HEK293 (cell line): ENCODE data around the gene GMEB2.

Source experiments
- CTCF ChIP-seq: fragments of 450-650 bp; formaldehyde crosslinking; IDR thresholded peaks from 2 replicates; pipeline ENCODE4 v1.5.1; 2016; ENCODE audit warnings: missing biosample characterization, missing genetic modification characterization
- YY1 ChIP-seq: fragments of 450-650 bp; formaldehyde crosslinking; IDR thresholded peaks from 2 replicates; pipeline ENCODE4 v1.5.1; 2018; ENCODE audit warnings: missing biosample characterization, missing genetic modification characterization
- ZBTB49 ChIP-seq: fragments of 450-650 bp; formaldehyde crosslinking; IDR thresholded peaks from 2 replicates; pipeline ENCODE4 v1.5.1; 2016; ENCODE audit warnings: missing biosample characterization, missing genetic modification characterization, low read depth

- TF ChIP-seq CTCF (tag by site-specific recombination) (no peak), ZBTB49 (tag by site-specific recombination) (no peak), YY1 (tag by site-specific recombination) (no peak)
Observed at GRCh38 chr20:63653974-63654668, 27.2 kb upstream of the GMEB2 start.
